Measurements from ENCODE around the gene ZNF277.

The ZNF277 gene

GRCh38 chr7:112224186-112224585 lies 17.7 kb downstream of the ZNF277 start:
- Histone ChIP-seq H3K27ac (ENCODE audit: extremely low read depth, low read depth, low read length) (no peak overlapping the region), H3K36me3 (ENCODE audit: control insufficient read depth in 2 of 2, insufficient read depth in 1 of 2, low read length in 2 of 2) (no peaks in the 10 kb centered on the region), H3K4me3 (ENCODE audit: low read depth, low read length) (no peak overlapping the region), H3K9me3 (ENCODE audit: control insufficient read depth, insufficient read depth, low read depth, low read length) (no peaks in the 10 kb centered on the region), H3K4me1 (ENCODE audit: control insufficient read depth, insufficient read depth, low read length) (no peaks in the 10 kb centered on the region)
- ChIA-PET POLR2A (no interaction called here), CTCF (interaction anchor here (0.6 to 0.7 kb wide), 2 partner anchors 53 to 153 kb away, joined by 3 to 5 read pairs; no protein-coding TSS in a partner anchor)
- TF ChIP-seq ZBTB7A (tag by site-specific recombination; IDR thresholded peaks at IDR 0.05; ENCODE audit: low read depth) (no peak), ZFP37 (tag by site-specific recombination; IDR thresholded peaks at IDR 0.05) (no peak), ZNF146 (tag by site-specific recombination; IDR thresholded peaks at IDR 0.05) (no peak), SP3 (tag by site-specific recombination; IDR thresholded peaks at IDR 0.05) (no peak), KLF16 (tag by site-specific recombination; IDR thresholded peaks at IDR 0.05) (no peak), ZNF701 (tag by site-specific recombination; IDR thresholded peaks at IDR 0.05) (no peak), ZNF704 (tag by site-specific recombination; IDR thresholded peaks at IDR 0.05) (no peak), ZBTB6 (tag by site-specific recombination; IDR thresholded peaks at IDR 0.05) (no peak), INSM2 (tag by site-specific recombination; IDR thresholded peaks at IDR 0.05) (no peak), ZNF26 (tag by site-specific recombination; IDR thresholded peaks at IDR 0.05) (no peak), ZNF561 (tag by site-specific recombination; IDR thresholded peaks at IDR 0.05; ENCODE audit: borderline replicate concordance) (no peak), ZNF362 (tag by site-specific recombination; IDR thresholded peaks at IDR 0.05) (no peak), ZNF302 (tag by site-specific recombination; IDR thresholded peaks at IDR 0.05; ENCODE audit: low read depth) (no peak), ZEB2 (tag by site-specific recombination; IDR thresholded peaks at IDR 0.05) (no peak)

GRCh38 chr7:112225006-112225405 lies 18.5 kb downstream of the ZNF277 start:
- no peaks in the 10 kb centered on the region for H3K9me3 ChIP-seq (ENCODE audit: control insufficient read depth, insufficient read depth, low read depth, low read length)
- TF ChIP-seq HIC1 (tag by site-specific recombination; IDR thresholded peaks at IDR 0.05) = no peak
- no peak for TF ChIP-seq ZNF426 (tag by site-specific recombination; IDR thresholded peaks at IDR 0.05)
- TF ChIP-seq WT1 (tag by site-specific recombination; IDR thresholded peaks at IDR 0.05) = no peak
- no peak for TF ChIP-seq SP3 (tag by site-specific recombination; IDR thresholded peaks at IDR 0.05)
- no peak for TF ChIP-seq ZNF76 (tag by site-specific recombination; IDR thresholded peaks at IDR 0.05; ENCODE audit: borderline replicate concordance, low read depth)
- no peak for TF ChIP-seq KLF9 (tag by site-specific recombination; IDR thresholded peaks at IDR 0.05; ENCODE audit: low read depth)
- no peak for TF ChIP-seq ZNF677 (tag by site-specific recombination; IDR thresholded peaks at IDR 0.05)
- TF ChIP-seq GFI1B (tag by site-specific recombination; IDR thresholded peaks at IDR 0.05) = no peak
- TF ChIP-seq ZNF654 (tag by site-specific recombination; IDR thresholded peaks at IDR 0.05; ENCODE audit: low read depth) = no peak
- no peak for TF ChIP-seq ZNF324 (tag by site-specific recombination; IDR thresholded peaks at IDR 0.05)
- TF ChIP-seq ZNF785 (tag by site-specific recombination; IDR thresholded peaks at IDR 0.05) = no peak
- TF ChIP-seq ZNF600 (tag by site-specific recombination; IDR thresholded peaks at IDR 0.05) = no peak
- TF ChIP-seq ZNF174 (tag by site-specific recombination; IDR thresholded peaks at IDR 0.05) = no peak
- no peak for TF ChIP-seq ZNF175 (tag by site-specific recombination; IDR thresholded peaks at IDR 0.05)
- TF ChIP-seq ZNF514 (tag by site-specific recombination; IDR thresholded peaks at IDR 0.05) = no peak
- ChIA-PET POLR2A (no interaction called here), CTCF (interaction anchor here (0.7 kb wide), 1 partner anchor 54 kb away, joined by 5 read pairs; no protein-coding TSS in a partner anchor)
- H3K27ac ChIP-seq (ENCODE audit: extremely low read depth, low read depth, low read length) = no peak overlapping the region
- no peak overlapping the region for H3K4me3 ChIP-seq (ENCODE audit: low read depth, low read length)
- no peaks in the 10 kb centered on the region for H3K4me1 ChIP-seq (ENCODE audit: control insufficient read depth, insufficient read depth, low read length)
- H3K36me3 ChIP-seq (ENCODE audit: control insufficient read depth in 2 of 2, insufficient read depth in 1 of 2, low read length in 2 of 2) = no peaks in the 10 kb centered on the region
